HepG2 (cell line): Measurements from ENCODE around the gene METTL22. TPM values are rescaled to one million over a fixed set of nuclear protein-coding genes. Genes with fewer than 3 reads are reported as not detected.

Source experiments
- ATAC-seq: fragments of 200-7000 bp; cut with Tn5 transposase; 3 replicates; pipeline ENCODE4 v1.9.1; 2020; ENCODE audit warnings: mild to moderate bottlenecking, moderate library complexity
- BruUV-seq: library from RNA; stranded (reverse); fragments of 400-500 nt; replicated peaks from 2 replicates; lab custom pipeline; 2021; lab: Mats Ljungman, UMichigan
- CTCF ChIA-PET: fragments of 300-600 bp; formaldehyde crosslinking; extraction: SDS; loops from one replicate; lab custom pipeline; 2021; ENCODE audit warnings: low total read pairs, inconsistent platforms, low intra/inter-chr PET ratio; lab: Yijun Ruan, JAX
- POLR2A ChIA-PET: fragments of 350-600 bp; sonication (Branson Sonifier 250); formaldehyde crosslinking; loops from one replicate; lab custom pipeline; 2020; ENCODE audit warnings: antibody characterized with exemption, inconsistent platforms; lab: Yijun Ruan, JAX
- DNase-seq: peaks from one replicate; pipeline ENCODE4 v3.0.0-alpha.2; 2015; ENCODE audit warnings: low spot score
- FAIRE-seq: peaks from 3 replicates; lab custom pipeline; 2011; peaks lifted over from hg19 to GRCh38; lab: Jason Lieb, UNC
- H2AFZ ChIP-seq: one replicate; pipeline ENCODE4 v1.6.1; 2011; ENCODE audit warnings: low read length, inconsistent platforms
- H3K27ac ChIP-seq: fragments of 300-600 bp; 3 replicates; pipeline ENCODE4 v1.8.0; 2011; ENCODE audit warnings: mixed run types, mild to moderate bottlenecking, mixed read lengths, low read length, inconsistent platforms; ENCODE audit not compliant: insufficient read depth; ENCODE audit errors: extremely low read length
- H3K27me3 ChIP-seq, 2 experiments: fragments of 200-600 bp in 1 of 2; 2 replicates in 1 of 2; 3 replicates in 1 of 2; pipeline versions ENCODE4 v1.6.0 to v1.8.0; 2011; ENCODE audit warnings: low read length in 2 of 2, mild to moderate bottlenecking in 2 of 2, moderate library complexity in 2 of 2, inconsistent platforms in 1 of 2; ENCODE audit not compliant: insufficient read depth in 2 of 2, control insufficient read depth in 1 of 2
- H3K36me3 ChIP-seq, 2 experiments: fragments of 200-600 bp in 1 of 2; replicated peaks in 1 of 2; 2 replicates in 1 of 2; 3 replicates in 1 of 2; pipeline versions ENCODE4 v1.5.1 to v1.8.0; 2011; ENCODE audit warnings: low read length in 2 of 2, inconsistent platforms in 1 of 2; ENCODE audit not compliant: insufficient read depth in 2 of 2, control insufficient read depth in 1 of 2
- H3K4me1 ChIP-seq: 2 replicates; pipeline ENCODE4 v1.5.1; 2012; ENCODE audit warnings: low read length, inconsistent platforms; ENCODE audit not compliant: insufficient read depth
- H3K4me2 ChIP-seq: 2 replicates; pipeline ENCODE4 v1.6.0; 2011; ENCODE audit warnings: low read depth, low read length, inconsistent platforms
- H3K4me3 ChIP-seq, 3 experiments: fragments of 200-600 bp in 1 of 3; sonication (generic), shearing (Covaris generic) in 1 of 3; replicated peaks in 1 of 3; 2 replicates each; pipeline ENCODE4 v1.5.1; 2011 to 2016; ENCODE audit warnings: low read length in 3 of 3, inconsistent platforms in 2 of 3, low read depth in 2 of 3, mild to moderate bottlenecking in 2 of 3, control low read depth in 1 of 3, mixed read lengths in 1 of 3; ENCODE audit not compliant: insufficient read depth in 1 of 3
- H3K79me2 ChIP-seq: one replicate; pipeline ENCODE4 v1.6.1; 2011; ENCODE audit warnings: low read length, inconsistent platforms; ENCODE audit not compliant: insufficient read depth
- H3K9ac ChIP-seq: 2 replicates; pipeline ENCODE4 v1.6.0; 2011; ENCODE audit warnings: mild to moderate bottlenecking, low read depth, low read length, inconsistent platforms; ENCODE audit not compliant: insufficient read depth
- H3K9me3 ChIP-seq: 2 replicates; pipeline ENCODE4 v1.5.1; 2012; ENCODE audit warnings: mild to moderate bottlenecking, low read length
- H4K20me1 ChIP-seq: 2 replicates; pipeline ENCODE4 v1.6.0; 2011; ENCODE audit warnings: inconsistent platforms, mild to moderate bottlenecking, low read length, moderate library complexity; ENCODE audit not compliant: insufficient read depth
- ATRX ChIP-seq: sonication (generic); formaldehyde crosslinking; IDR thresholded peaks from 2 replicates; pipeline ENCODE4 v1.4.0; 2020; ENCODE audit warnings: missing genetic modification reagents, borderline replicate concordance
- BRCA1 ChIP-seq: sonication (generic); formaldehyde crosslinking; IDR thresholded peaks from 2 replicates; pipeline ENCODE4 v1.4.0; 2020; ENCODE audit warnings: missing genetic modification reagents
- HDAC1 ChIP-seq: sonication (generic); formaldehyde crosslinking; IDR thresholded peaks from 2 replicates; pipeline ENCODE4 v1.5.1; 2020; ENCODE audit warnings: mild to moderate bottlenecking, missing genetic modification reagents
- RFX1 ChIP-seq: fragments of 450-650 bp; IDR thresholded peaks from 2 replicates; pipeline ENCODE4 v1.6.1; 2017
- ZBTB25 ChIP-seq: IDR thresholded peaks from 2 replicates; pipeline ENCODE4 v1.6.1; 2018; ENCODE audit warnings: missing genetic modification reagents
- ZFP36L1 ChIP-seq: sonication (generic); formaldehyde crosslinking; IDR thresholded peaks from 2 replicates; pipeline ENCODE4 v1.8.0; 2022; ENCODE audit warnings: mild to moderate bottlenecking, missing genetic modification reagents, moderate library complexity
- ZGPAT ChIP-seq: IDR thresholded peaks from 2 replicates; pipeline ENCODE4 v1.6.1; 2016; ENCODE audit warnings: mild to moderate bottlenecking
- ZNF33A ChIP-seq: sonication (generic); formaldehyde crosslinking; IDR thresholded peaks from 2 replicates; pipeline ENCODE4 v1.5.1; 2020; ENCODE audit warnings: missing genetic modification reagents, mild to moderate bottlenecking, moderate library complexity, borderline replicate concordance
- ZNF460 ChIP-seq: sonication (generic); formaldehyde crosslinking; IDR thresholded peaks from 2 replicates; pipeline ENCODE4 v1.5.1; 2020; ENCODE audit warnings: missing genetic modification reagents, mild to moderate bottlenecking, borderline replicate concordance
- ZNF768 ChIP-seq: sonication (generic); formaldehyde crosslinking; IDR thresholded peaks from 2 replicates; pipeline ENCODE4 v1.4.0; 2020; ENCODE audit warnings: missing genetic modification reagents
- ZXDC ChIP-seq: sonication (generic); formaldehyde crosslinking; IDR thresholded peaks from 2 replicates; pipeline ENCODE4 v1.5.0; 2020; ENCODE audit warnings: mild to moderate bottlenecking, missing genetic modification reagents
- WGBS: methylation state at CpG from one replicate; pipeline ENCODE4 v1.1.6; 2017; ENCODE audit warnings: low lambda C conversion rate; 5-methylcytosine and 5-hydroxymethylcytosine counted together
- in situ Hi-C: cut with HindIII; loops from 2 replicates; pipeline ENCODE4 v1.10.0; 2017; ENCODE audit warnings: low pct_unique_long_range_greater_than_20kb; ENCODE audit not compliant: extremely low pct_ligation_motif_present
- intact Hi-C: fragments of 100-400 bp; cut with micrococcal nuclease; formaldehyde crosslinking; loops from one replicate; pipeline ENCODE4 v1.10.0; 2022; ENCODE audit not compliant: unreplicated experiment
- polyA plus RNA-seq, 8 experiments: library from polyadenylated mRNA; depleted of rRNA in 3 of 8; stranded (reverse) in 7 of 8; unstranded in 1 of 8; fragments of >200 nt; fragmentation: Illumina TruSeq in 4 of 8; extraction: Trizol in 4 of 8; gene quantifications; 2 replicates each; pipeline versions ENCODE4 v1.2.1 to v1.2.3, GENCODE V29; 2011 to 2016; ENCODE audit warnings: low read depth in 4 of 8, missing spikeins in 1 of 8, mixed read lengths in 1 of 8; ENCODE audit not compliant: insufficient read depth in 1 of 8
- total RNA-seq, 5 experiments: library from RNA; depleted of rRNA; stranded (reverse); fragments of >200 nt; fragmentation: Illumina TruSeq; extraction: Trizol; gene quantifications; 2 replicates each; pipeline ENCODE4 v1.2.3, GENCODE V29; 2016; ENCODE audit warnings: low read depth in 1 of 5
- TF ChIP-seq, protein P1 (sequence below): IDR thresholded peaks from 2 replicates; pipeline ENCODE4 v1.6.1; 2016; ENCODE audit warnings: missing compliant biosample characterization, missing genetic modification reagents, borderline replicate concordance
- TF ChIP-seq, protein P2 (sequence below): sonication (generic); formaldehyde crosslinking; IDR thresholded peaks from 2 replicates; pipeline ENCODE4 v1.5.1; 2020; ENCODE audit warnings: mild to moderate bottlenecking, missing genetic modification reagents, moderate library complexity

Gene METTL22
- total and polyA plus RNA-seq, 2 of the 13 experiments (the other 11 are each of a cell fraction or from before 2014, with no cell fraction given): 36.2 to 94.8 TPM

GRCh38 chr16:8686031-8686621, 64.6 kb downstream of the METTL22 start:
- Histone ChIP-seq H3K9ac (no peak overlapping the region), H3K36me3 (peaks cover 6 to 26% of the 10 kb centered on the region in 2 experiments), H4K20me1 (0 out of 2 replicates have a peak, but pooled peaks cover 4% of the 10 kb centered on the region), H2AFZ (no peak overlapping the region), H3K9me3 (peaks cover 18% of the 10 kb centered on the region), H3K4me2 (0 out of 2 replicates have a peak overlapping the region, but pooled peaks have one; percentile 2), H3K27ac (peak overlapping the region; percentile 6), H3K4me3 (no peak overlapping the region), H3K4me1 (peaks cover 35% of the 10 kb centered on the region), H3K27me3 (no peaks in the 10 kb centered on the region), H3K79me2 (peaks cover 6% of the 10 kb centered on the region)
- no peak for DNase-seq
- BruUV-seq: no TSS peak
- 78% methylated on average over 7 of the region's 7 CpGs for WGBS
- peak; percentile 62 for ATAC-seq
- intact Hi-C loops: no loop called here
- in situ Hi-C loops: no loop called here
- CTCF ChIA-PET: no interaction called here
- no peak for FAIRE-seq
- POLR2A ChIA-PET: no interaction called here
- TF ChIP-seq, protein P1, sequence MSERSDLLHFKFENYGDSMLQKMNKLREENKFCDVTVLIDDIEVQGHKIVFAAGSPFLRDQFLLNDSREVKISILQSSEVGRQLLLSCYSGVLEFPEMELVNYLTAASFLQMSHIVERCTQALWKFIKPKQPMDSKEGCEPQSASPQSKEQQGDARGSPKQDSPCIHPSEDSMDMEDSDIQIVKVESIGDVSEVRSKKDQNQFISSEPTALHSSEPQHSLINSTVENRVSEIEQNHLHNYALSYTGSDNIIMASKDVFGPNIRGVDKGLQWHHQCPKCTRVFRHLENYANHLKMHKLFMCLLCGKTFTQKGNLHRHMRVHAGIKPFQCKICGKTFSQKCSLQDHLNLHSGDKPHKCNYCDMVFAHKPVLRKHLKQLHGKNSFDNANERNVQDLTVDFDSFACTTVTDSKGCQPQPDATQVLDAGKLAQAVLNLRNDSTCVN (CRISPR knock-in tag): 0 out of 2 replicates have a peak, but pooled peaks have one; percentile 21
- TF ChIP-seq ZNF33A (no peak), ATRX (CRISPR knock-in tag) (no peak), ZGPAT (no peak), ZXDC (no peak), BRCA1 (CRISPR knock-in tag) (0 out of 2 replicates have a peak, but pooled peaks have one; percentile 41), ZBTB25 (CRISPR knock-in tag) (no peak), ZNF768 (CRISPR knock-in tag) (peak; percentile 39; the same call in 1 of the 2 replicates), RFX1 (no peak), ZFP36L1 (CRISPR knock-in tag) (no peak), ZNF460 (CRISPR knock-in tag) (no peak), HDAC1 (CRISPR knock-in tag) (no peak)
- TF ChIP-seq, protein P2, sequence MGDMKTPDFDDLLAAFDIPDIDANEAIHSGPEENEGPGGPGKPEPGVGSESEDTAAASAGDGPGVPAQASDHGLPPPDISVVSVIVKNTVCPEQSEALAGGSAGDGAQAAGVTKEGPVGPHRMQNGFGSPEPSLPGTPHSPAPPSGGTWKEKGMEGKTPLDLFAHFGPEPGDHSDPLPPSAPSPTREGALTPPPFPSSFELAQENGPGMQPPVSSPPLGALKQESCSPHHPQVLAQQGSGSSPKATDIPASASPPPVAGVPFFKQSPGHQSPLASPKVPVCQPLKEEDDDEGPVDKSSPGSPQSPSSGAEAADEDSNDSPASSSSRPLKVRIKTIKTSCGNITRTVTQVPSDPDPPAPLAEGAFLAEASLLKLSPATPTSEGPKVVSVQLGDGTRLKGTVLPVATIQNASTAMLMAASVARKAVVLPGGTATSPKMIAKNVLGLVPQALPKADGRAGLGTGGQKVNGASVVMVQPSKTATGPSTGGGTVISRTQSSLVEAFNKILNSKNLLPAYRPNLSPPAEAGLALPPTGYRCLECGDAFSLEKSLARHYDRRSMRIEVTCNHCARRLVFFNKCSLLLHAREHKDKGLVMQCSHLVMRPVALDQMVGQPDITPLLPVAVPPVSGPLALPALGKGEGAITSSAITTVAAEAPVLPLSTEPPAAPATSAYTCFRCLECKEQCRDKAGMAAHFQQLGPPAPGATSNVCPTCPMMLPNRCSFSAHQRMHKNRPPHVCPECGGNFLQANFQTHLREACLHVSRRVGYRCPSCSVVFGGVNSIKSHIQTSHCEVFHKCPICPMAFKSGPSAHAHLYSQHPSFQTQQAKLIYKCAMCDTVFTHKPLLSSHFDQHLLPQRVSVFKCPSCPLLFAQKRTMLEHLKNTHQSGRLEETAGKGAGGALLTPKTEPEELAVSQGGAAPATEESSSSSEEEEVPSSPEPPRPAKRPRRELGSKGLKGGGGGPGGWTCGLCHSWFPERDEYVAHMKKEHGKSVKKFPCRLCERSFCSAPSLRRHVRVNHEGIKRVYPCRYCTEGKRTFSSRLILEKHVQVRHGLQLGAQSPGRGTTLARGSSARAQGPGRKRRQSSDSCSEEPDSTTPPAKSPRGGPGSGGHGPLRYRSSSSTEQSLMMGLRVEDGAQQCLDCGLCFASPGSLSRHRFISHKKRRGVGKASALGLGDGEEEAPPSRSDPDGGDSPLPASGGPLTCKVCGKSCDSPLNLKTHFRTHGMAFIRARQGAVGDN (CRISPR knock-in tag): peak; percentile 40
